Measurements from ENCODE around the gene VIP.
"Not testable (repeated sequence)": the region's sequence is repeated elsewhere in the genome, so short reads cannot be mapped to it uniquely, and the experiment has no call there.

GRCh38 chr6:152703750-152704149, 46.8 kb upstream of the VIP start:
- not testable (repeated sequence) for TF ChIP-seq CTCF (conservative IDR thresholded peaks at IDR 0.05; ENCODE audit: low read depth, low read length); EZH2 (IDR thresholded peaks at IDR 0.05; ENCODE audit: low read length, unreplicated experiment); EZH2phosphoT487 (IDR thresholded peaks at IDR 0.05; ENCODE audit: borderline replicate concordance, low read length)

All from PC-3 (cell line).